K562 (cell line): ENCODE measurements around the gene MATN4. TPM values are rescaled to one million over a fixed set of nuclear protein-coding genes. Genes with fewer than 3 reads are reported as not detected.

ENCODE experiments used
- ATF1 ChIP-seq, 2 experiments: fragments of 450-650 bp in 1 of 2; IDR thresholded peaks; 2 replicates each; pipeline ENCODE4 v1.6.1; 2016; ENCODE audit warnings: missing compliant biosample characterization in 1 of 2, missing genetic modification characterization in 1 of 2
- BRD4 ChIP-seq: fragments of 200-600 bp; sonication (generic); IDR thresholded peaks from 2 replicates; pipeline ENCODE4 v1.6.1; 2017; ENCODE audit warnings: inconsistent platforms
- CREM ChIP-seq: IDR thresholded peaks from 2 replicates; pipeline ENCODE4 v1.6.1; 2014; ENCODE audit warnings: antibody characterized with exemption, low read depth
- DDX20 ChIP-seq: fragments of 450-650 bp; IDR thresholded peaks from 2 replicates; pipeline ENCODE4 v1.6.1; 2016; ENCODE audit warnings: missing genetic modification characterization, low read depth, mild to moderate bottlenecking, missing compliant biosample characterization, moderate library complexity
- E2F5 ChIP-seq: sonication (generic); formaldehyde crosslinking; IDR thresholded peaks from 2 replicates; pipeline ENCODE4 v1.8.0; 2022; ENCODE audit warnings: mild to moderate bottlenecking, missing genetic modification reagents
- FIP1L1 ChIP-seq: fragments of 200-400 bp; formaldehyde crosslinking; IDR thresholded peaks from 2 replicates; pipeline ENCODE4 v1.6.1; 2018; ENCODE audit warnings: mild to moderate bottlenecking, low read depth, low read length; ENCODE audit not compliant: poor library complexity, severe bottlenecking
- GTF2B ChIP-seq: IDR thresholded peaks from 2 replicates; pipeline ENCODE4 v1.6.1; 2011; ENCODE audit not compliant: insufficient read length; ENCODE audit errors: extremely low read depth
- GTF2E2 ChIP-seq: fragments of 200-800 bp; sonication (Bioruptor generic); IDR thresholded peaks from 2 replicates; pipeline ENCODE4 v1.6.1; 2016; ENCODE audit warnings: missing genetic modification characterization, missing compliant biosample characterization
- GTF2F1 ChIP-seq: IDR thresholded peaks from 2 replicates; pipeline ENCODE4 v1.6.1; 2011; ENCODE audit warnings: low read depth, low read length, improper control_type of control experiment
- MNT ChIP-seq, 2 experiments: fragments of 450-650 bp; conservative IDR thresholded peaks; 2 replicates each; pipeline ENCODE4 v1.6.1; 2017; ENCODE audit warnings: mild to moderate bottlenecking in 2 of 2, moderate library complexity in 2 of 2
- MTA2 ChIP-seq: fragments of 450-650 bp; IDR thresholded peaks from 2 replicates; pipeline ENCODE4 v1.6.1; 2016; ENCODE audit warnings: low read depth
- NFIC ChIP-seq: fragments of 450-650 bp; IDR thresholded peaks from 2 replicates; pipeline ENCODE4 v1.6.1; 2017; ENCODE audit warnings: mild to moderate bottlenecking, inconsistent platforms
- PML ChIP-seq: IDR thresholded peaks from 2 replicates; pipeline ENCODE4 v1.6.1; 2012; ENCODE audit warnings: low read length, inconsistent platforms
- PYGO2 ChIP-seq: fragments of 450-650 bp; IDR thresholded peaks from 2 replicates; pipeline ENCODE4 v1.6.1; 2016; ENCODE audit warnings: mild to moderate bottlenecking, missing genetic modification characterization, moderate library complexity, missing compliant biosample characterization
- RBFOX2 ChIP-seq: fragments of 200-400 bp; formaldehyde crosslinking; IDR thresholded peaks from 2 replicates; pipeline ENCODE4 v1.6.1; 2017; ENCODE audit warnings: low read depth, mild to moderate bottlenecking, low read length, moderate library complexity
- SRSF7 ChIP-seq: fragments of 200-400 bp; formaldehyde crosslinking; optimal IDR thresholded peaks from 2 replicates; pipeline ENCODE3; 2017; ENCODE audit warnings: mild to moderate bottlenecking, low read depth, low read length
- ZKSCAN3 ChIP-seq: fragments of 250-450 bp; sonication (Bioruptor Pico); IDR thresholded peaks from 2 replicates; pipeline ENCODE4 v1.4.0; 2020
- ZNF197 ChIP-seq: fragments of 200-800 bp; sonication (Bioruptor generic); IDR thresholded peaks from 2 replicates; pipeline ENCODE4 v1.6.1; 2016; ENCODE audit warnings: low read depth, missing genetic modification characterization, missing compliant biosample characterization
- ZNF695 ChIP-seq: fragments of 450-650 bp; formaldehyde crosslinking; IDR thresholded peaks from 2 replicates; pipeline ENCODE4 v1.4.0; 2020; ENCODE audit warnings: mild to moderate bottlenecking, moderate library complexity
- polyA plus RNA-seq, 8 experiments: library from polyadenylated mRNA; depleted of rRNA in 4 of 8; stranded (reverse) in 5 of 8; unstranded in 3 of 8; fragments of >200 nt; fragmentation: Nextera tagmentation in 2 of 8; fragmentation: Illumina TruSeq in 1 of 8; extraction: Ambion mirVana in 2 of 8; extraction: Trizol in 1 of 8; gene quantifications; 2 replicates each; pipeline versions ENCODE4 v1.2.1 to v1.2.3, GENCODE V29; 2011 to 2014; ENCODE audit warnings: inconsistent platforms in 1 of 8, missing spikeins in 1 of 8
- total RNA-seq, 7 experiments: library from RNA; depleted of rRNA in 6 of 7; stranded (reverse); fragments of >200 nt in 6 of 7; fragmentation: Illumina TruSeq in 2 of 7; extraction: Trizol in 2 of 7; gene quantifications; 2 replicates each; pipeline versions ENCODE4 v1.2.1 to v1.2.3, GENCODE V29; 2011 to 2021; ENCODE audit warnings: low replicate concordance in 1 of 7

MATN4 gene
- total and polyA plus RNA-seq, 9 of the 15 experiments (the other 6 are each of a cell fraction or from before 2014, with no cell fraction given): 0.09 TPM; not detected in 8

- TF ChIP-seq ZNF695 (no peak), SRSF7 (no peak), MTA2 (no peak), NFIC (peak; percentile 49; the same call in 1 of the 2 replicates), E2F5 (CRISPR knock-in tag) (no peak), FIP1L1 (peak; percentile 65), CREM (peak; percentile 3), DDX20 (tag) (no peak), BRD4 (peak; percentile 71; the same call in 1 of the 2 replicates), PYGO2 (tag) (no peak), GTF2F1 (no peak), PML (peak; percentile 48; the same call in 1 of the 2 replicates), ATF1 (CRISPR knock-in tag; IDR thresholded peaks at IDR 0.05) (no peak), ATF1 (tag; IDR thresholded peaks at IDR 0.05) (peak; percentile 48), RBFOX2 (peak; percentile 92), MNT (conservative IDR thresholded peaks at IDR 0.05) (peak in 1 of 2 experiments; percentile 51; a peak in 1 of 4 replicates), GTF2E2 (tag) (0 out of 2 replicates have a peak, but pooled peaks have one; percentile 6), ZKSCAN3 (no peak), ZNF197 (CRISPR knock-in tag) (no peak), GTF2B (no peak)
These were observed 40.1 kb upstream of the MATN4 start, which contains the start of gene SDC4 (continued) for GRCh38 chr20:45347936-45348778.
